HG02623 (cell line): Measurements from ENCODE around the gene ARSB.
A peak's percentile ranks its signal among the peaks of the same experiment; 100 is the strongest.

Experiments
- ATAC-seq: cut with Tn5 transposase; IDR thresholded peaks from one replicate; pipeline ENCODE4 v1.9.1; 2021; ENCODE audit warnings: moderate library complexity; ENCODE audit not compliant: unreplicated experiment

The ARSB gene

DNA sequence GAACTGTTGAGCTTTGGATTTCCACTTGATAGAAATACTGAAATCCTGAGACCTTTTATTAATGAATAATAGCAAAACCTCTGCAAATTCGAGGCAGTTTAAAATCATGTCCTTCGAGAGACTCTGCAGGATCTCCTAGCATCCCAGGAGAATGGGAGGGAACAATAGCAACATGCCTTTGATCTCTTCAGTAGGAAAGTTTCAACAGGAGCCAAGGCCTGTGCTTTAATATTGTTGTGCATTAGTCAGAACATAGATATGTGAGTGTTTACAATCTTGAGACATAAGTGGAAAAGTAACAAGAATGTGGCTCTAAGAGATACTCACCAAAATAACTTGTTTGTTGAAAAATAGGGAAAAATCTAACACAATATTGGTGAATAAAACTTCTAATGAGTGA, 253.2 kb downstream of the ARSB start:
- no peak for ATAC-seq

DNA sequence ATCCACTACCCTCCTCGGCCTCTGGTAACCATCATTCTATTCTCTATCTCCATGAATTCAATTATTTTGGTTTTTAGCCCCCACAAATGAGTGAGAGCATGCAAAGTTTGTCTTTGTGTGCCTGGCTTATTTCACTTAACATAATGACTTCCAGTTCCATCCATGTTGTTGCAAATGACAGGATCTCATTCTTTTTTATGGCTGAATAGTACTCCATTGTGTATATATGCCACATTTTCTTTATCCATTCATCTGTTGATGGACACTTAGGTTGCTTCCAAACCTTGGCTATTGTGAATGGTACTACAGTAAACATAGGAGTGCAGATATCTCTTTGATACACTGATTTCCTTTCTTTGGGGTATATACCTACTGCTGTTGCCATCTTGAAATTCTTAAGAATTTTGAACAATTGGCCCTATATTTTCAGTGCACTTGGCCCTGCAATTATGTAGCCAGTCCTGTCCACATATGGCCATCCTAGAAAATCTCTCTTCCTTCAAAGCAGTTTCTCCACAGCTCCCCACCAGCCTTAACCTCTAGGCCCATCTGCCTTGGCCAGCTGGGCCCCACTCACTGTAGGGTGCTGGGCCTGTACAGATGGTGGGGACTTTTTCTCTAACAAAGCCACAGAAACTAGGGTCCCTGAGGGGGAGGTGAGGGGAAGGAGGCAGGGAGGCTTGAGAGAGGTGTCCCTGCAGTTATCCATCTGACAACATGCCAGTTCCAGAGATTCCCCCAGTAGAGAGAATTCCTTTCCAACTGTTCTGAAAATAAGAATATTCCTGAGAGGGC, 254.6 kb downstream of the ARSB start:
- ATAC-seq, result no peak

DNA sequence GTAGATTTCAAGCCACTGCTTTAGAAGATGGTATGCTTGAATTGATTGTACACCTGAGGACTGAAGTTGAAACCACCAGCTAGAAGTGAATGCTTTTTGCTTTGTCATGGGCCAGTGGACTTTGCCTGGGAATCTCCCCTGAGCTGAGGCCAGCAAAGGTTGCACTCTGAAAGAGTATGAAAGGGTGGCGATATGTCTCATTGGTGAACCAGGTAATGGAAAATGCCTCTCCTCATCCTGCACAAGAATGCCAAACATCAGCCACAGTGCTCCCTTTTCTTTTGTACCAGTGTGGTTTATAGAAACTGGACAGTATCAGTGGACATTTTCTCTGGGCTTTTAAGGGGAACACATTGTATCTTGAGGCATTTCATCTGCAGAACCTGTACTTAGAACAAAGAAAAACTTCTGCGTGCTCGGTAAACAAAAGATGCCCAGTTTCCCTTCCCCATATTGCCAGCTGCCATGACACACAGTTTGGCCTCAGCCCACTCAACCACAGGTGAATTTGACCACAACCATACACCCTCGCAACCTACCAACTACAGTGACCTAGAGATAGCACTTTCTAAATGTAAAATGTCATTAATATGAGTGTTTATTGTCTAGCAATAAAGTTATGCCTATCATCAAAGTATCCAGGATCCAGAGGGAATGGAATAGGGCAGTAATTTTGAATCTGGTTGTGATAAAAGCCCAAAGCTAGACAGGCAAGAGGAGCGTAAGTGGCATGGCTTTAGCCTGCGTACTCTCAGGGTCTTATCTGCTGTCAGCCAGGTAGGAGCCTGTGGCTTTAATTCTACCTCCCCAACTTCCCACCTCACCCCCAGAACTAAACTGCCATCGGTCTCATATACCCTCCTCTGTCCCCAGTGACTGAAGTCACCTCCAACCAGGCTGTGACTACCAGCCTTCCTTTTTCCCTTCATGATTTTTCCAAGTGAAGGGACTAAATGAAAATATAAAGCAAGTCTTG, 257.0 kb downstream of the ARSB start:
- ATAC-seq, result peak; percentile 81
